ENCODE data around the gene BCAP29.
"Not testable (repeated sequence)": the region's sequence is repeated elsewhere in the genome, so short reads cannot be mapped to it uniquely, and the experiment has no call there.

Gene BCAP29, protein sequence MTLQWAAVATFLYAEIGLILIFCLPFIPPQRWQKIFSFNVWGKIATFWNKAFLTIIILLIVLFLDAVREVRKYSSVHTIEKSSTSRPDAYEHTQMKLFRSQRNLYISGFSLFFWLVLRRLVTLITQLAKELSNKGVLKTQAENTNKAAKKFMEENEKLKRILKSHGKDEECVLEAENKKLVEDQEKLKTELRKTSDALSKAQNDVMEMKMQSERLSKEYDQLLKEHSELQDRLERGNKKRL

DNA sequence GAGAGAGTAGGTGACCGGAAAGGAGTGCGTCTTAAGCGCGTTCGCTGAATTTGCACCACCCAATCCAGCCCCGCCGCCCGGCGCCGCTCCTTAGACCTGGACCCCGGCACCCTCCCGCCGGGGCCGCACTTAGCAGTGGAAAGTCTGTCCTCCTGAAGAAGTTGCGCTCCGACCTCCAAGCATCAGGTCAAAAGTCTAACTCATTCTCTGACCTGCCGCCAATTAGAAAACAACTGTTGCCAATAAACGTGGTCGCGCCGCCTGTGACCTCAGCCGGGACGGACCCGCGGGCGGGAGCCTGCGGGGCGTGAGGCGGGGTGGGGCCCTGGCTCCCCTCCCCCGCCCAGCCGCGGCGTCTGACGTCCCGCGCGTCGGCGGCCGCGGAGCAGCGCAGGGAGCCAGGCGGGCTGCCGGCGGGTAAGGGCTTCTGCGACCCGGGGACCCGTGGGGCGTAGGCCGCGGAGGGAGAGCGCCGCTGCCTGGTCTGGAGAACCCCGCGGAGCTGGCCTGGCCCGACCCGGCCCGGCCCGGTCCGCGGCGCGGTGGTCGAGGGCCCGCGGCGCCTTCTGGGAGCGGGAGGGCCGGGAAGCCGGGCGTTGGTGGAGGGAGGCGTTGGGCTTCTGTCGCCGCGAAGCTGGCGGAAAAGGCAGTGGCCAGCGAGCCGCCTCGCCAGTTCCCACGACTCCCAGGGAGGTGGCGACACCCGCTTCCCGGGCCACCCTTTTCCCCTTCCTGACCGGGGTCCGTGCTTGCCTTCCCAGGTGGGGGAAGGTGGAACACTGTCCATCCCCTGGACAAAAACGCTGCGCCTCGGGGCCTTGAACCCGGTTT is at the start of gene BCAP29:
Gene BCAP29, plus strand, starts transcription at position 362 of the 831 bp plus-strand sequence. CDS start 527 bp downstream, outside the sequence.
- Histone ChIP-seq H3K27me3 (ENCODE audit: insufficient read depth, low read depth) (no peaks in the 10 kb centered on the region), H2AFZ (ENCODE audit: low read depth) (peak within 1 kb of the TSS; percentile 99), H3K4me2 (peak within 1 kb of the TSS; percentile 91), H3K4me3 (IDR thresholded peaks at IDR 0.05; ENCODE audit: insufficient read depth, low read depth, low read length) (peak within 1 kb of the TSS; percentile 70), H4K20me1 (ENCODE audit: insufficient read depth) (no peaks in the 10 kb centered on the region), H3K4me1 (ENCODE audit: low read depth, poor library complexity, severe bottlenecking) (peaks cover 13% of the 10 kb centered on the region), H3K9ac (peak within 1 kb of the TSS; percentile 86), H3K79me2 (ENCODE audit: insufficient read depth, low read depth) (no peaks in the 10 kb centered on the region), H3K36me3 (ENCODE audit: insufficient read depth) (no peaks in the 10 kb centered on the region), H3K27ac (peak within 1 kb of the TSS; percentile 41)
- TF ChIP-seq, protein P1, sequence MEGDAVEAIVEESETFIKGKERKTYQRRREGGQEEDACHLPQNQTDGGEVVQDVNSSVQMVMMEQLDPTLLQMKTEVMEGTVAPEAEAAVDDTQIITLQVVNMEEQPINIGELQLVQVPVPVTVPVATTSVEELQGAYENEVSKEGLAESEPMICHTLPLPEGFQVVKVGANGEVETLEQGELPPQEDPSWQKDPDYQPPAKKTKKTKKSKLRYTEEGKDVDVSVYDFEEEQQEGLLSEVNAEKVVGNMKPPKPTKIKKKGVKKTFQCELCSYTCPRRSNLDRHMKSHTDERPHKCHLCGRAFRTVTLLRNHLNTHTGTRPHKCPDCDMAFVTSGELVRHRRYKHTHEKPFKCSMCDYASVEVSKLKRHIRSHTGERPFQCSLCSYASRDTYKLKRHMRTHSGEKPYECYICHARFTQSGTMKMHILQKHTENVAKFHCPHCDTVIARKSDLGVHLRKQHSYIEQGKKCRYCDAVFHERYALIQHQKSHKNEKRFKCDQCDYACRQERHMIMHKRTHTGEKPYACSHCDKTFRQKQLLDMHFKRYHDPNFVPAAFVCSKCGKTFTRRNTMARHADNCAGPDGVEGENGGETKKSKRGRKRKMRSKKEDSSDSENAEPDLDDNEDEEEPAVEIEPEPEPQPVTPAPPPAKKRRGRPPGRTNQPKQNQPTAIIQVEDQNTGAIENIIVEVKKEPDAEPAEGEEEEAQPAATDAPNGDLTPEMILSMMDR (conservative IDR thresholded peaks at IDR 0.05; ENCODE audit: low read depth, low read length): no peak

DNA sequence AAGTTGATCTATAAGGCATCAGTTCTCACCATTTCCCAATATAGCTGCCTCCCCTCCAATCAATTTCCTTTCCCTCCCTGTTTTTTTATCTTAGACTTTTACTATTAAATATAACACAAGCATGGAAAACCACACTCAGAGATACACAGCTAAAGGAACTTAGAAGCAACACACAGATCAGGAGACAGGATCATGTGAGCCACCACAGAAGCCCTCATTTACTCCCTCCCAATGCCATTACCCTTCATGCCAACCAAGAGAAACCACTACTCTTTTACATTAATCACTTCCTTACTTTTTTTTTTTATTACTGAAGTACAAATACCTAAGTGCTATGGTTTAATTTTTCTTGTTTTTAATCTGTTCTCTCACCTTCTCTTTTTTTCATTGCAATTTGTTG is 49.3 kb upstream of the BCAP29 start:
- no peak overlapping the region for H3K4me3 ChIP-seq (IDR thresholded peaks at IDR 0.05; ENCODE audit: insufficient read depth, low read depth, low read length)
- no peaks in the 10 kb centered on the region for H3K79me2 ChIP-seq (ENCODE audit: insufficient read depth, low read depth)

DNA sequence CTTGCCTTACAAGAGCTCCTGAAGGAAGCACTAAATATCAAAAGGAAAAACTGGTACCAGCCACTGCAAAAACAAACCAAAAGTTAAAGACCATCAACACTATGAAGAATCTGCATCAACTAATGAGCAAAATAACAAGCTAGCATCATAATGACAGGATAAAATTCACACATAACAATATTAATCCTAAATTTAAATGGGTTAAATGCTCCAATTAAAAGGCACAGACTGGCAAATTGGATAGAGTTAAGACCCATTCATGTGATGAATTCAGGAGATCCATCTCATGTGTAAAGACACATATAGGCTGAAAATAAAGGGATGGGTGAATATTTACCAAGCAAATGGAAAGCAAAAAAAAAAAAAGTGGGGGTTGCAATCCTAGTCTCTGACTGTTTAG is 45.9 kb upstream of the BCAP29 start:
- Histone ChIP-seq H3K4me1 (ENCODE audit: low read depth, poor library complexity, severe bottlenecking) (no peaks in the 10 kb centered on the region), H3K4me3 (IDR thresholded peaks at IDR 0.05; ENCODE audit: insufficient read depth, low read depth, low read length) (no peak overlapping the region), H3K4me2 (no peak overlapping the region), H3K79me2 (ENCODE audit: insufficient read depth, low read depth) (peaks cover 6% of the 10 kb centered on the region; the same call in 1 of the 2 replicates), H3K27me3 (ENCODE audit: insufficient read depth, low read depth) (no peaks in the 10 kb centered on the region), H3K36me3 (ENCODE audit: insufficient read depth) (no peaks in the 10 kb centered on the region), H4K20me1 (ENCODE audit: insufficient read depth) (no peaks in the 10 kb centered on the region), H2AFZ (ENCODE audit: low read depth) (no peak overlapping the region), H3K27ac (no peak overlapping the region), H3K9ac (no peak overlapping the region)
- TF ChIP-seq, protein P1 (conservative IDR thresholded peaks at IDR 0.05; ENCODE audit: low read depth, low read length): no peak

More for the DNA sequence above, 49.3 kb upstream of the BCAP29 start:
- H3K27ac ChIP-seq: no peak overlapping the region
- TF ChIP-seq, protein P1 (conservative IDR thresholded peaks at IDR 0.05; ENCODE audit: low read depth, low read length): no peak
- no peaks in the 10 kb centered on the region for H4K20me1 ChIP-seq (ENCODE audit: insufficient read depth)
- H3K9ac ChIP-seq: no peak overlapping the region
- H3K27me3 ChIP-seq (ENCODE audit: insufficient read depth, low read depth): no peaks in the 10 kb centered on the region
- no peaks in the 10 kb centered on the region for H3K36me3 ChIP-seq (ENCODE audit: insufficient read depth)
- H2AFZ ChIP-seq (ENCODE audit: low read depth): no peak overlapping the region
- no peaks in the 10 kb centered on the region for H3K4me1 ChIP-seq (ENCODE audit: low read depth, poor library complexity, severe bottlenecking)
- H3K4me2 ChIP-seq: no peak overlapping the region

DNA sequence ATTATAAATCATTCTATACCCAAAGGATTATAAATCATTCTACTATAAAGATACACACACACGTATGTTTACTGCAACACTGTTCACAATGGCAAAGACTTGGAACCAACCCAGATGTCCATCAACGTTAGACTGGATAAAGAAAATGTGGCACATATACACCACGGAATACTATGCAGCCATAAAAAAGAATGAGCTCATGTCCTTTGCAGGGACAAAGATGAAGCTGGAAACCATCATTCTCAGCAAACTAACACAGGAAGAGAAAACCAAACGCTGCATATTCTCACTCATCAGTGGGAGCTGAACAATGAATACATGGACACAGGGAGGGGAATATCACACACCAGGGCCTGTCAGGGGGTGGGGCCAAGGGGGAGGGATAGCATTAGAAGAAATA is 42.8 kb upstream of the BCAP29 start:
- not testable (repeated sequence) for H3K4me1 ChIP-seq (ENCODE audit: low read depth, poor library complexity, severe bottlenecking); H3K27ac ChIP-seq; H2AFZ ChIP-seq (ENCODE audit: low read depth); H3K36me3 ChIP-seq (ENCODE audit: insufficient read depth); H3K27me3 ChIP-seq (ENCODE audit: insufficient read depth, low read depth); H3K4me2 ChIP-seq; H4K20me1 ChIP-seq (ENCODE audit: insufficient read depth); H3K9ac ChIP-seq; H3K4me3 ChIP-seq (IDR thresholded peaks at IDR 0.05; ENCODE audit: insufficient read depth, low read depth, low read length); H3K79me2 ChIP-seq (ENCODE audit: insufficient read depth, low read depth)
